SK-N-SH (cell line): ENCODE results near the gene LCP2.

Experiments used
- JUND ChIP-seq: IDR thresholded peaks from 2 replicates; pipeline ENCODE4 v1.4.0; 2012
- MXI1 ChIP-seq: IDR thresholded peaks from 2 replicates; pipeline ENCODE4 v1.6.1; 2012; ENCODE audit warnings: mild to moderate bottlenecking, low read depth, low read length, improper control_type of control experiment
- REST ChIP-seq: IDR thresholded peaks from 2 replicates; pipeline ENCODE4 v1.6.1; 2012; ENCODE audit warnings: mild to moderate bottlenecking, low read depth, low read length, moderate library complexity
- USF1 ChIP-seq: IDR thresholded peaks from 2 replicates; pipeline ENCODE4 v1.4.0; 2012; ENCODE audit warnings: low read depth, borderline replicate concordance

- no peak for TF ChIP-seq MXI1
- TF ChIP-seq USF1 = no peak
- no peak for TF ChIP-seq REST
- no peak for TF ChIP-seq JUND
These were observed 7.6 kb upstream of the LCP2 start for GRCh38 chr5:170305016-170305645.
